D721Med (cell line): Measurements from ENCODE around the gene CCDC85C.

Experiments used
- DNase-seq: peaks from one replicate; pipeline ENCODE4 v3.0.0; 2011; ENCODE audit warnings: low spot score; ENCODE audit not compliant: insufficient read length
- FAIRE-seq: peaks from 2 replicates; lab custom pipeline; 2011; peaks lifted over from hg19 to GRCh38; lab: Jason Lieb, UNC
- CTCF ChIP-seq: IDR thresholded peaks from 2 replicates; pipeline ENCODE4 v1.5.1; 2012; ENCODE audit warnings: mild to moderate bottlenecking, control low read depth; ENCODE audit not compliant: insufficient read depth; ENCODE audit errors: missing control alignments

The CCDC85C gene

GRCh38 chr14:99564256-99564925 is 39.6 kb downstream of the CCDC85C start:
- TF ChIP-seq CTCF = no peak
- DNase-seq = no peak
- no peak for FAIRE-seq

DNA sequence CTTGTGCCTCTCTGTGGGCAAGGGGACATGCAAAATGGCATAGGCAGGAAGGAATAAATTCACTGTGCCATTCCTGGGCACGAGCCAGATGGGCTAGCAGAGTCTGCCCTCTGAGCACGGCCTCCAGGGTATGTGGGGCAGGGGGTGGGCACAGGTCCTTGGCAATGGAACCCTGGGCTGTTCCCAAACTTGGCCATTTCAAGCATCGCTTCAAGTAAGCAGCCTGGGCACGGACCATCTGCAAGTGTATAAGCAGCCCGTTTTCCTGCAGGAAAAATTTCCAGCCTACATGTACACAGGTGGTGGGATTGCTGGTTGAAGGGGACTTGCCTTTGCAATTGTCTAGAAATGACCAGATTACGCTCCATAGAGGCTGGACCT is 40.3 kb downstream of the CCDC85C start:
- no peak for DNase-seq
- no peak for TF ChIP-seq CTCF
- FAIRE-seq = no peak

DNA sequence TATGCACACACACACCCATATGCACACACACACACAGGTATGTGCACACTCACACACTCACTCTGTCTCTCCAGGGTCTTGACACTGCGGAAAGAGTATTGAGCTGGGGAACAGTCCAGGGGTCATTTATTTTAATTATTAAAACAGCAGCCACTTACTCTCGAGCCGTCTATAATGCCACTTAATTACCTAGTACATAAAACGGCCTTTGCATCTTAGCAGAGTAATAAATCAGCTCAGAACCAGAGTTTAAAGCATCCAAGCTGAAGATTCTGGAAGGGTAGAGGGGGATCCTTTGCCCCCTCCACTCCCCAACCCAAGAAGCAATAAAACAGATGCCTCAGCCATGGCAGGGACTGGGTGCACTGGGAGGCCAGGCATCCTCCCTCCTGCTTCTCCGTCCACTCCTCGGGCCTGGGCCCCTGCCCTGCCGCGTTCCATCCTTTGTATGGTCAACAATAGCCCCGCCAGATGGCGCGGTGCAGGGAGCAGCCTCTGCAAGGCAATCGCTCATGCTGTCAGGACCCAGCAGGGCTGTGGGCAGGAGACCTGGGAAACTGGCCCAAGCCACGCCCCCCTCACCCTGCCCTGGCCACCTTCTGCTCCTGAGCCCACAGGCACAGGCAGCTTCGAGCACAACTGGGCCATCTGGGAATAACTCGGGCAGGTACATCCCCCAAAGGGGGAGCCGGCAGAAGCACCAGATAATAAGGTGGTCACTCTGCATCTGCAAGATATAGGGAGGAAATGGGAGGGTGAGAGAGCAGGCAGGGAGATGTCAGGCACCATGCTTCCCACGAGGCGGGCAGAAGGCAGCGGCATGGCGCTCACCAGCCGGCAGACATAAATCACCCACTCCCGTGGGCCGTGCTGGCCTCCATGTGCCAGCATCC is 40.9 kb downstream of the CCDC85C start:
- no peak for TF ChIP-seq CTCF
- DNase-seq (no peak), FAIRE-seq (no peak)

- no peak for DNase-seq
- TF ChIP-seq CTCF = no peak
- FAIRE-seq = no peak
Measured at GRCh38 chr14:99561864-99562263, 42.1 kb downstream of the CCDC85C start.

GRCh38 chr14:99560922-99561683 is 42.9 kb downstream of the CCDC85C start:
- FAIRE-seq (no peak), DNase-seq (no peak)

GRCh38 chr14:99560403-99560802 is 43.6 kb downstream of the CCDC85C start:
- no peak for TF ChIP-seq CTCF

More at GRCh38 chr14:99560922-99561683, 42.9 kb downstream of the CCDC85C start:
- no peak for TF ChIP-seq CTCF

More at GRCh38 chr14:99560403-99560802, 43.6 kb downstream of the CCDC85C start:
- DNase-seq (no peak), FAIRE-seq (no peak)
